Fibroblast of mammary gland (primary cell): ENCODE data around the gene U2AF2.
A peak's percentile ranks its signal among the peaks of the same experiment; 100 is the strongest.

Source experiments
- DNase-seq: peaks from one replicate; pipeline ENCODE4 v3.0.0-alpha.2; 2010; ENCODE audit warnings: low read depth
- H3K4me3 ChIP-seq: 2 replicates; pipeline ENCODE4 v1.5.1; 2011; ENCODE audit warnings: low read depth, mild to moderate bottlenecking, low read length, moderate library complexity; ENCODE audit not compliant: control insufficient read depth
- TF ChIP-seq, protein P1 (sequence below): conservative IDR thresholded peaks from 2 replicates; pipeline ENCODE4 v1.5.1; 2011; ENCODE audit warnings: low read depth, low read length, inconsistent platforms; ENCODE audit not compliant: control insufficient read depth, insufficient read depth

The U2AF2 gene

DNA sequence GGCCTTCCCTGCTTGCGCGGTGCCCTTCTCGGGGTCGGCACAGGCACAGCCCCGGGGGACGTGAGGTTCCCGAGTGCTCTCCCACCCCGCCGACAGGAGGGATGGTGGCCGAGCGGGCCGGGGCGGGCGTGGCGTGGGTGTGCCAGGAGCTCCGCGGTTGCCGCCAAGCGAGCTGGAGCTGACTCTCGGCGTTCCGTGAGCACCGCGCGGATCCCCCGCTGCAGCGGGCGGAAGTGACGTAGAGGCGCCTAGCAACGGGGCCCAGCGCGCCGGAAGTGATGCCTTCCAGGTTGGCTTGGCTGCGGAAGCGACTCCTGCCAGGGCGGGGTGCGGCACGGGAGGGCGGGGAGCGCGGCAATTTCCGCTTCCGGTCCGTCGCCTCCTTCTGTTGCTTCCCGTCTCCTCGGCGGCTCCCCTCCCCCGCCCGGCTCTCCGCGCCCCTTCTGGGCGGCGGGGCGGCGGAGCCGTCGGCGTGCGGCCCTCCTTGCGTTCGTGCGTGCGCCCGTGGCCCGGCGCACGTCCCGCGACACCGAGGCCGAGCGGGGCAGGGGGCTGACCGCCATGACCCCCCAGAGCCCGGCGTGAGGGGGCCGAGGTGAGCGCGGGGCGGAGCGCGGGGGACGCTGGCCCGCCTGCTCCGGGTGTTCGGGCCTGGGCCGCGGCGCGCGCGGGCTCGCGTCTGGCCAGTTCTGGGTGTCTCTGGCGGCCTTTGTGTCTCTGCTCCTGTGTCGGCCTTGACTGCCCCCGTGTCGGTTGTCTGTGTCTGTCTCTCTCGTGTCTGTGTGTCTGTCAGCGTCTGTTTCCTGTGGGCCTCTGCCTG lies 20.2 kb downstream of the U2AF2 start, which contains the start of gene EPN1:
Gene EPN1, plus strand, starts transcription at position 386 of the 820 bp plus-strand sequence. CDS start 3,402 bp downstream, outside the sequence.
- TF ChIP-seq, protein P1, sequence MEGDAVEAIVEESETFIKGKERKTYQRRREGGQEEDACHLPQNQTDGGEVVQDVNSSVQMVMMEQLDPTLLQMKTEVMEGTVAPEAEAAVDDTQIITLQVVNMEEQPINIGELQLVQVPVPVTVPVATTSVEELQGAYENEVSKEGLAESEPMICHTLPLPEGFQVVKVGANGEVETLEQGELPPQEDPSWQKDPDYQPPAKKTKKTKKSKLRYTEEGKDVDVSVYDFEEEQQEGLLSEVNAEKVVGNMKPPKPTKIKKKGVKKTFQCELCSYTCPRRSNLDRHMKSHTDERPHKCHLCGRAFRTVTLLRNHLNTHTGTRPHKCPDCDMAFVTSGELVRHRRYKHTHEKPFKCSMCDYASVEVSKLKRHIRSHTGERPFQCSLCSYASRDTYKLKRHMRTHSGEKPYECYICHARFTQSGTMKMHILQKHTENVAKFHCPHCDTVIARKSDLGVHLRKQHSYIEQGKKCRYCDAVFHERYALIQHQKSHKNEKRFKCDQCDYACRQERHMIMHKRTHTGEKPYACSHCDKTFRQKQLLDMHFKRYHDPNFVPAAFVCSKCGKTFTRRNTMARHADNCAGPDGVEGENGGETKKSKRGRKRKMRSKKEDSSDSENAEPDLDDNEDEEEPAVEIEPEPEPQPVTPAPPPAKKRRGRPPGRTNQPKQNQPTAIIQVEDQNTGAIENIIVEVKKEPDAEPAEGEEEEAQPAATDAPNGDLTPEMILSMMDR, result no peak
- peak; percentile 96 for DNase-seq
- H3K4me3 ChIP-seq, result peak within 1 kb of the TSS; percentile 72

DNA sequence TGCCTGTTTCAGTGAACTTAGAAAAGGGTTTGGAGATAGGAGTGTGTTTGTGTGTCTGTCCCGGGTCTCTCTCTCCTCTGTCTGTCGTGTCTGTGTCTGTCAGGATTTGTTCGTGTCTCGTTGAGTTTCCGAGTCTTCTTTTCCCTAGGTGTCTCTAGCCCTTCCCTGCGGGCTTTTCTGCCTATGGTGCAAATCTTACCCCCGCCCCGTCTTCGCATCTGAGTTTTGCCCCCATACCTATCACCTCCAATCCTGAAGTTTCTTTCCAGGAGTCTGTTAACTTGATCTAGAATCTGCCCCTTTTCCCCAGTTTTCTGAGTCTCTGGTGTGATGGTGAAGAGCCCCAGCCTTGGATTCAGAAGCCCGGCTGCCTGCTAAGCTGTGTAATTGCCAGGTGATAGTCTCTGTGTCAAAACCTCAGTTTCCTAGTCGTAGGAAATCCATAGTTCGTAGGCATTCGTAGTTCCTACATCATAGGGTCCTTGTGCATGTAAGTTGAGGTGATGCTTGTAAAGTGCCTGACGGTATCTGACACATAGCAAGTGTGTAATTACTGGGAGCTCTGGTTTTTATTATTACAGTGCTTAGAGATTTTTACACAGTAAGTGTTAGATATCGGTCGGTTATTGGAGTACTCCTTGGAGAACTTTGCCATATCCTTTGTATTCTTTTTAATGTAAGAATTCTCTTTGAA lies 21.0 kb downstream of the U2AF2 start:
- no peak for DNase-seq
- peak overlapping the region; percentile 72 for H3K4me3 ChIP-seq

DNA sequence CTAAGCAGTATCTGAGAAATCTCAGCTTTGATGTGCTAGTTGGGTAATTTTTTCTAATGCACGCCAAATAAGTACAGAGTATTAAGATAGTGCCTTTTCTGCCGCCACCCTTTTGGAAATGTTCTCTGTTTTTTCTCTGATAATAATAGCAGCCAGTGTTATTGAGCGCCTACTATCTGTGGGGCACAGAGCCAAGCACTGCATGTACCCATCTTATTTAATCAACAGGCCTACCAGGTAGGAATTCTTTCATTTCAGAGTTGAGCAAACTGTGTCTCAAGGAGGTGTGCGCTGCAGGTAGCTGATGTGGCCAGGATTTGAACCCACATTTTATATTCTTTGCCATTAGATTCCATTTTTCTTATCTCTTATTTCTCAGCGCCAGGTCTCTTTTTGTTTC lies 21.5 kb downstream of the U2AF2 start:
- TF ChIP-seq, protein P1, result peak; percentile 30
- peak overlapping the region; percentile 72 for H3K4me3 ChIP-seq
- peak; percentile 37 for DNase-seq

More for the DNA sequence above, 21.0 kb downstream of the U2AF2 start:
- TF ChIP-seq, protein P1, result no peak

DNA sequence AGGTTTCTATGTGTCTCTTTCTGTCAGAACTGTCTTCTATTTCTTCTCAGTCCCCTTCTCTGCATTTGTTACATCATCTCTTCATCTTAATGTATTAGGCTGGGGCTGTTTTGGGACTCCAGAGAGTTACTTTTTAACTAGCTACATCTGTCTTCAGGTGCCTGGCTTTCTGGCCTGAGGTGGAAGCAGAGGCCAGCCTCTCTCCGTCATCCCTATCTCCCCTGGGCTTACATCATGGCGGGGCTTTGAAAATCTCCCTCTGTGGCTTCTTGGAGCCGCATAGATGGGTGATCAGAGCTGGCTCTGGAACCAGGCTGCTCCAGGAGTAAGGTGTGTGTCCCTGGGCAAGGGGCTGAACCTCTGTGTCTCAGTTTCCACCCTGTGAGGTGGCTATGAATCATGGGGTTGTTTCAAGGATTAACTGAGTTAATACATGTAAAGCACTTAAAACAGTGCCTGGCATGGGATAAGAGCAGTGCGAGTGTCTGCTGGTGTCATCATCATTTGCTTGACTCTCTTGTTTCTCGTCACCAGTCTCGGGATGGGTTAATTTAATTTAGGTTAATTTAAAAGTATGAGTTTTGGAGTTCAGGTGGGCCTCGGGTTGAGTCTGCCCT lies 22.2 kb downstream of the U2AF2 start:
- DNase-seq, result no peak
- H3K4me3 ChIP-seq, result no peak overlapping the region
- TF ChIP-seq, protein P1, result no peak

DNA sequence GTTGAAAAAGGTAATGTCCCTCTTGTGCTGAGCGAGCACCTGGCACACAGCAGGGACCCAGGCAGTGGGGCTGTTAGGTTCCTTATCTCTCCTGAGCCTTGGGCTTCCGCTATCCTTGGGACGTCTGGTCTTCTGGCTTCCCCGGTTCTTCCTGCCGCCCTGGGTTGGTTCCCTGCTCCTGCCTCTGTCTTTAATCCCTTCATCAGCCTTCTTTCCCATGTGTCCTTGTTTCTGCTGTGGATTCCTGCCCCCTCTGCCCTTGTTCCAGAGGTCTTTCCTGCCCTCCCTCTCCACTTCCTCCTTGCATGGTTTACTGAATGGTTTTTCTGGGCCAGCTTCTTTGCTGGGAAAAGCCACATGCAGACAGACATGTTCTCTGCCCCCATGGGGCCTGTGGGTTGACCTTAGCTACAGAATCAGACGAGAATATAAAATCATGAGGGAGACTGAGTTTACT lies 22.8 kb downstream of the U2AF2 start:
- H3K4me3 ChIP-seq, result no peak overlapping the region
- TF ChIP-seq, protein P1, result no peak
- no peak for DNase-seq

DNA sequence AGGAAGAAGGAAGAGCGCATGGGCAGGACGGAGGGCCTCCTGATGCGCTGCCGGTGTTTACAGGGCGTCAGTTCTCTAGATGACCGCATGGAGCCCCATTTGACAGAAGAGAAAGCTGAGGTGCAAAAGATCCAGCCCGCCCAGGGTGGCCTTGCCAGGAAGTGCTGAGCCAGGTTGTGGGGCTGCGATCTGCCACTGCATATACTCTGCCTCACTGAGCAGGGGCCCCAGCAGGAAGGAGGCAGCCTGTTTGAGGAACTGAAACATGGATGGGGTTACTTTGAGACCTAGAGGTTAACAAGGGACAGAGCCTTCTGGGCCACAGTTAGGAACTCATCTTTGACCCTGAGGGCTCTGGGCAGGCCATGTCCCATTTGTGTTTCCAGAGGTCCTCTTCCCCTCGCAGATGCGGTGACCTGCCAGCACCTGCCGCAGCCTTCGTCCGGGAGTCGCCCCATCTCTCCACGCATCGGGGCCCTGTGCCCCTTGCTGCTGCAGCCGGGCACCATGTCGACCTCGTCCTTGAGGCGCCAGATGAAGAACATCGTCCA lies 23.4 kb downstream of the U2AF2 start:
- TF ChIP-seq, protein P1, result no peak
- DNase-seq, result no peak
- no peak overlapping the region for H3K4me3 ChIP-seq
